Vagina (tissue), 2 donors: ENCODE measurements around the gene EPB41.

ENCODE experiments used
- POLR2A ChIP-seq, 2 donors: fragments of 450-650 bp; IDR thresholded peaks; one replicate each; pipeline ENCODE4 v1.6.1; 2017; ENCODE audit warnings: antibody characterized with exemption in 2 of 2, mild to moderate bottlenecking in 2 of 2, moderate library complexity in 2 of 2
- TF ChIP-seq, protein P1 (sequence below), 3 experiments: fragments of 450-650 bp in 2 of 3; fragments of 200-600 bp in 1 of 3; sonication (generic) in 1 of 3; IDR thresholded peaks; one replicate each; pipeline ENCODE4 v1.5.1; 2017 to 2019; ENCODE audit warnings: antibody characterized with exemption in 3 of 3, mild to moderate bottlenecking in 2 of 3, moderate library complexity in 2 of 3

DNA sequence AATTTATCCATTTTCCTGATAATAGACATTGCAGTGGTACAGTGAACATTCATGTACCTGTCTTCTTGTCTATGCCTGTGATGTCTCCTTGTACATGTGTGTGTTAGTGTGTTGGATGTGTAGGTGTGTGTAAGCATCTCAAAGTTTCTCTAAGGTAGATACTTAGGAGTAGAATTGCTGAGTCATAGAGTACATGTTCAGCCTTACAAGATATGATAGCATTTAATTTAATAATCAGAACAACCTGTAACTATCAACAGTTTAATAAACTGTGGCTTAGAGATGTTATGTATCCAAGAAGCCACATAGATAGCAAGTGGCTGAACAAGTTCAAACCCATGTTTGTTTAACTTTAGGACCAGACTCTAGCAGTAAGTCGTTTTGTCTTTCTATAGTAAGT lies 35.6 kb downstream of the EPB41 start:
- TF ChIP-seq, protein P1, sequence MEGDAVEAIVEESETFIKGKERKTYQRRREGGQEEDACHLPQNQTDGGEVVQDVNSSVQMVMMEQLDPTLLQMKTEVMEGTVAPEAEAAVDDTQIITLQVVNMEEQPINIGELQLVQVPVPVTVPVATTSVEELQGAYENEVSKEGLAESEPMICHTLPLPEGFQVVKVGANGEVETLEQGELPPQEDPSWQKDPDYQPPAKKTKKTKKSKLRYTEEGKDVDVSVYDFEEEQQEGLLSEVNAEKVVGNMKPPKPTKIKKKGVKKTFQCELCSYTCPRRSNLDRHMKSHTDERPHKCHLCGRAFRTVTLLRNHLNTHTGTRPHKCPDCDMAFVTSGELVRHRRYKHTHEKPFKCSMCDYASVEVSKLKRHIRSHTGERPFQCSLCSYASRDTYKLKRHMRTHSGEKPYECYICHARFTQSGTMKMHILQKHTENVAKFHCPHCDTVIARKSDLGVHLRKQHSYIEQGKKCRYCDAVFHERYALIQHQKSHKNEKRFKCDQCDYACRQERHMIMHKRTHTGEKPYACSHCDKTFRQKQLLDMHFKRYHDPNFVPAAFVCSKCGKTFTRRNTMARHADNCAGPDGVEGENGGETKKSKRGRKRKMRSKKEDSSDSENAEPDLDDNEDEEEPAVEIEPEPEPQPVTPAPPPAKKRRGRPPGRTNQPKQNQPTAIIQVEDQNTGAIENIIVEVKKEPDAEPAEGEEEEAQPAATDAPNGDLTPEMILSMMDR (IDR thresholded peaks at IDR 0.05), result no peak
- no peak for TF ChIP-seq POLR2A (IDR thresholded peaks at IDR 0.05)
